Stimulated activated effector memory CD8-positive, alpha-beta T cell treated with anti-CD3 and anti-CD28 coated beads, Interleukin-12 subunit alpha, Interleukin-12 subunit beta, amount 100 ng/mL, for 72 hours (primary cell): Measurements from ENCODE around the gene ATF7IP.

Experiments used
- ATAC-seq: fragments of 150-1000 bp; cut with Tn5 transposase; 2 replicates; pipeline ENCODE4 v1.10.0; 2021
- DNase-seq, 2 donors: peaks; one replicate each; pipeline ENCODE4 v3.0.0; 2021 to 2022; ENCODE audit warnings: low spot score in 2 of 2
- H3K27ac Mint-ChIP-seq: one replicate; pipeline ENCODE4 v1.8.0; 2022; ENCODE audit warnings: mild to moderate bottlenecking, mixed read lengths
- H3K36me3 Mint-ChIP-seq: one replicate; pipeline ENCODE4 v1.8.0; 2022; ENCODE audit warnings: mild to moderate bottlenecking, mixed read lengths
- H3K4me1 Mint-ChIP-seq: one replicate; pipeline ENCODE4 v1.8.0; 2022; ENCODE audit warnings: mixed read lengths
- H3K4me3 Mint-ChIP-seq: one replicate; pipeline ENCODE4 v1.8.0; 2022; ENCODE audit warnings: mild to moderate bottlenecking, mixed read lengths
- H3K9me3 Mint-ChIP-seq: one replicate; pipeline ENCODE4 v1.8.0; 2022; ENCODE audit warnings: mixed read lengths

ATF7IP gene

DNA sequence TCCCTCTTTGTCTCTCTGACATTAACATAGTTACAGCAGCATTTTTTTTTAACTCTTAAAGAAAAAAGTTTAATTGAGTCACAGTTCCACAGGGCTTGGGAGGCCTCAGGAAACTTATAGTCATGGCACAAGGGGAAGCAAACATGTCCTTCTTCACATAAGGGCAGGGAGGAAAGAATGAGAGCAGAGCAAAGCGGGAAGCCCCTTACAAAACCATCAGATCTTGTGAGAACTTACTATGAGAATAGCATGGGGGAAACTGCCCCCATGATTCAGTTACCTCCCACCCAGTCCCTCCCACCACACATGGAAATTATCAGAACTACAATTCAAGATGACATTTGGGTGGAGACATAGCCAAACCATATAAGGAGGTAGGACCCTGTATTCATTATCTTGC, 106.0 kb downstream of the ATF7IP start:
- Mint-ChIP-seq H3K36me3 (peaks cover 100% of the 10 kb centered on the region), H3K9me3 (peaks cover 20% of the 10 kb centered on the region)

DNA sequence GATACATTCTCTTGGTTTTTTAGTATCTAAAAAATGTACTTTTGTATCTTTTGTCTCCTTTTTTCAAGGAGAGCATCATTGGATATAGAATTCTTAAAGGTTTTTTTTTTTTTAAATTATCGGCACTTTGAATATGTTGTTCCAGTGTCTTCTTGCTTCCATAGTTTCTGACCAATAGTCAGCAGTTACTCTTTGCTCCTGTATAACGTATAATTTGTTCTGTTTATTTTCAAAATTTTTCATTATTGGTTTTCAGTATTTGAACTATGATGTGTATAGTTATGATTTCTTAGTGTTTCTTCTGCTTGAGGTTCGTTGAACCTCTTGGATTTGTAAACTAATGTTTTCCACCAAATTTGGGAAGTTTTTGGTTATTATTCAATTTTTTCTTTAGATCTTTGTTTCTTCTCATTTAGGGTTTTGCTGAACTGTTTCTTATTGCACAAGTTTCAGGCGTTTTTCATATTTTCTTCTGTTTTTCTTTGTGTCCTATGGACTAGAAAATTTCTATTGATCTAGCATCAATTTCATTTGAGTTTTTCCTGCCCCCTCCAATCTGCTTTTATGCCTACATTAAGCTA, 108.3 kb downstream of the ATF7IP start:
- Mint-ChIP-seq H3K4me3 (no peak overlapping the region), H3K9me3 (peaks cover 20% of the 10 kb centered on the region), H3K27ac (no peak overlapping the region), H3K36me3 (peaks cover 100% of the 10 kb centered on the region), H3K4me1 (peaks cover 5% of the 10 kb centered on the region)
- no peak for DNase-seq
- ATAC-seq = no peak

More for the DNA sequence above, 106.0 kb downstream of the ATF7IP start:
- ATAC-seq (peak; percentile 45), DNase-seq (no peak)
- H3K4me3 Mint-ChIP-seq = no peak overlapping the region
- H3K4me1 Mint-ChIP-seq = peaks cover 5% of the 10 kb centered on the region
- no peak overlapping the region for H3K27ac Mint-ChIP-seq

DNA sequence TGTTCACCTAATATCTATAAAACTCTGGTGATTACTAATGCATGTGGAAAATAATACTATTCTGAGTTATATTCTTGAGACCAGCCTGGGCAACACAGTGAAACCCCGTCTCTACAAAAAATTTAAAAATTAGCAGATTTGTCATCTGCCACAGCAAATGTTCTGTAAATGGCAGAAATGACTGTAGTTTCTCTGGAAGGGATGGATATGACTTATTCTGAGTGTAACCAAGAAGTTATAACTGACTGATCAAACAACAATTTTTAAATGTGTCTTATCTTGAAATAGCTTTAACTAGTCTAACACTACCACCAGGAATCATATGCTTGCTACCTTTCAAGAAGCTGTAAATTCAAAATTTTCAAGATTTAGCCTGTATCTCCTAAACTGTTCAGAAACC, 113.5 kb downstream of the ATF7IP start:
- H3K27ac Mint-ChIP-seq = peak overlapping the region; percentile 23
- no peak for DNase-seq
- H3K36me3 Mint-ChIP-seq = peaks cover 100% of the 10 kb centered on the region
- ATAC-seq = peak; percentile 97
- peaks cover under 1% of the 10 kb centered on the region for H3K9me3 Mint-ChIP-seq
- no peaks in the 10 kb centered on the region for H3K4me1 Mint-ChIP-seq
- H3K4me3 Mint-ChIP-seq = no peak overlapping the region

DNA sequence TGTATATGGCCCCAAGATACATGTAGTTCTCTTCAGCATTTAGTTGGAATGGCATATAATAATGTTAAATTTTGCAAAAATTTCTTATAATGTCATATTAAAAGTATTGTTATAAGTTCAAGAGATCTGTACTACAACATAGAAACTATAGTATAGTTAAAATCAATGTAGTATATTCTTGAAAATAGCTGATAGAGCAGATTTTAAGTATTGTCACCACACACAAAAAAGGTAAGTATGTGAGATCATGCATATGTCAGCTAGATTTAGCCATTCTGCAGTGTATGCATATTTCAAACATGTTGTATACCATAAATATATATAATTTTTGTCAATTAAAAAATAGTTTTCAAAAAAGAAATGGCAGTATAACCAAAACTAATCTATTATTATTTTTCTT, 115.7 kb downstream of the ATF7IP start:
- H3K4me1 Mint-ChIP-seq = no peaks in the 10 kb centered on the region
- no peak overlapping the region for H3K27ac Mint-ChIP-seq
- peaks cover 100% of the 10 kb centered on the region for H3K36me3 Mint-ChIP-seq
- H3K4me3 Mint-ChIP-seq = no peak overlapping the region
- ATAC-seq (no peak), DNase-seq (no peak)
- no peaks in the 10 kb centered on the region for H3K9me3 Mint-ChIP-seq

GRCh38 chr12:14482361-14482760, 116.9 kb downstream of the ATF7IP start:
- Mint-ChIP-seq H3K4me3 (no peak overlapping the region), H3K36me3 (peaks cover 100% of the 10 kb centered on the region), H3K4me1 (no peaks in the 10 kb centered on the region), H3K27ac (peak overlapping the region; percentile 32), H3K9me3 (no peaks in the 10 kb centered on the region)
- ATAC-seq (no peak), DNase-seq (no peak)

DNA sequence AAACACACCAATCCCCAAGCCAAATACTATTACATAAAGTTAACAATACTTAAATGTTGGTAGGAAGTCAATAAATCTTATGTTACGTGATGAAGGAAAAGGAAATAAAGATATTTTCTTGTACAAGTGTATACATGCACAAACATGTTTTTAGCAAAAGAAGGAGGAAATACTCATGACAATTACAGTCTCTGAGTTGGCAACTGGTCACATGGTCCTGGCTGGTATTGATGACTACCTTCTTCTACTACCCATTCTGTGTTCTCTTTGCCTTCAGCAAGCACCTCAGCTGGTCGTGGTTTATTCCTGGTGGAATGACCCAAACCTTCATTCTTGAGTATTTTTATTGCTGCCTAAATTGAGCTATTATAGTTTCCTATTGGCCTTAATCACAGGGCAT, 117.4 kb downstream of the ATF7IP start:
- Mint-ChIP-seq H3K36me3 (peaks cover 100% of the 10 kb centered on the region), H3K4me3 (no peak overlapping the region), H3K27ac (peak overlapping the region; percentile 32), H3K4me1 (no peaks in the 10 kb centered on the region), H3K9me3 (no peaks in the 10 kb centered on the region)
- ATAC-seq (no peak), DNase-seq (no peak)

GRCh38 chr12:14495326-14495725, 129.8 kb downstream of the ATF7IP start:
- Mint-ChIP-seq H3K4me1 (peaks cover 11% of the 10 kb centered on the region), H3K36me3 (peaks cover 92% of the 10 kb centered on the region), H3K27ac (peak overlapping the region; percentile 54), H3K9me3 (no peaks in the 10 kb centered on the region), H3K4me3 (no peak overlapping the region)
- DNase-seq = no peak
- no peak for ATAC-seq

GRCh38 chr12:14505626-14506596, 140.4 kb downstream of the ATF7IP start:
- Mint-ChIP-seq H3K27ac (no peak overlapping the region), H3K9me3 (no peaks in the 10 kb centered on the region), H3K4me1 (peaks cover 7% of the 10 kb centered on the region), H3K36me3 (peaks cover 49% of the 10 kb centered on the region), H3K4me3 (no peak overlapping the region)
- DNase-seq = no peak
- no peak for ATAC-seq

GRCh38 chr12:14510574-14510973, 145.1 kb downstream of the ATF7IP start:
- Mint-ChIP-seq H3K4me1 (no peaks in the 10 kb centered on the region), H3K4me3 (no peak overlapping the region), H3K27ac (no peak overlapping the region), H3K36me3 (peaks cover 2% of the 10 kb centered on the region), H3K9me3 (no peaks in the 10 kb centered on the region)
- no peak for DNase-seq
- no peak for ATAC-seq

GRCh38 chr12:14514154-14514842, 148.8 kb downstream of the ATF7IP start:
- no peak overlapping the region for H3K27ac Mint-ChIP-seq
- no peaks in the 10 kb centered on the region for H3K36me3 Mint-ChIP-seq
- H3K9me3 Mint-ChIP-seq = no peaks in the 10 kb centered on the region
- H3K4me1 Mint-ChIP-seq = no peaks in the 10 kb centered on the region
- no peak overlapping the region for H3K4me3 Mint-ChIP-seq
- DNase-seq = no peak
- ATAC-seq = no peak

DNA sequence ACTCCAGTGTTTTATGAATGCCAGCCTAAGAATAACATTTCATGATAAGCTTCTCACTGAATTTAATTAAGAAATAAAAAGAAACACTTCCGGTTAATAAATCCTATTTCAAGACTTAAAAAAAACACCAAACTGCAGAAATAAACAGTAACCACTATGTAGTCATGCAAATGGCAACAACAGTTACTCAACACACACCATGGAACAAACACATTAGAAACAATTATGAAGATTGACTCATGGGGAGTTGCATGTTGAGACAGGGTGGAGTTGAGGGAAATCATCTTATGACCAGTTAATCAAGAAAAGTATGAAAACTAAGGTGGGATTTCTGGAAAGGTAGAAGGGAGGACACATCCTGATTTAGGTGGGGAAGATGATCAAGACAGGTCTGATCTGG, 149.5 kb downstream of the ATF7IP start:
- no peak overlapping the region for H3K4me3 Mint-ChIP-seq
- no peak overlapping the region for H3K27ac Mint-ChIP-seq
- H3K9me3 Mint-ChIP-seq = no peaks in the 10 kb centered on the region
- ATAC-seq (no peak), DNase-seq (no peak)
- no peaks in the 10 kb centered on the region for H3K4me1 Mint-ChIP-seq
- no peaks in the 10 kb centered on the region for H3K36me3 Mint-ChIP-seq

DNA sequence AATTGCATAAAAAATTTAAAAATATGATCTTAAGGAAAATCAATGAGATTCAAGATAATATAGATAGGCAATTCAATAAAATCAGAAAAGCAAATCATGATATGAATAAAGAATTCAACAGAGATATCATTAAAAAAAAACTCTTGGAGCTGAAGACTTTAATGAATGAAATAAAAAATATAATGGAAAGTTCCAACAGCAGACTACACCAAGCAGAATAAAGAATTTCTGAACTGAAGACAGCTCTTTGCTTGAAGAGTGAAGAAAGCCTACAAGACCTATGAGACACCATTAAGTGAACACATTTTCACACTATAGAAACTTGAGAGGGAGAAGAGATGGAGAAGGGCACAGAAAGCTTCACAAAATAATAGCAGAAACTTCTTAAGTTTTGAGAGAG, 156.3 kb downstream of the ATF7IP start:
- peaks cover 31% of the 10 kb centered on the region for H3K9me3 Mint-ChIP-seq
- H3K4me3 Mint-ChIP-seq = no peak overlapping the region
- ATAC-seq (no peak), DNase-seq (no peak)
- no peak overlapping the region for H3K27ac Mint-ChIP-seq
- no peaks in the 10 kb centered on the region for H3K36me3 Mint-ChIP-seq
- no peaks in the 10 kb centered on the region for H3K4me1 Mint-ChIP-seq

- Mint-ChIP-seq H3K9me3 (peaks cover 30% of the 10 kb centered on the region), H3K36me3 (no peaks in the 10 kb centered on the region), H3K4me3 (no peak overlapping the region)
Observed at GRCh38 chr12:14525964-14526363, 160.5 kb downstream of the ATF7IP start.

GRCh38 chr12:14532152-14532551, 166.7 kb downstream of the ATF7IP start:
- no peak overlapping the region for H3K27ac Mint-ChIP-seq

More at GRCh38 chr12:14525964-14526363, 160.5 kb downstream of the ATF7IP start:
- Mint-ChIP-seq H3K27ac (no peak overlapping the region), H3K4me1 (no peaks in the 10 kb centered on the region)
- ATAC-seq (no peak), DNase-seq (no peak)

DNA sequence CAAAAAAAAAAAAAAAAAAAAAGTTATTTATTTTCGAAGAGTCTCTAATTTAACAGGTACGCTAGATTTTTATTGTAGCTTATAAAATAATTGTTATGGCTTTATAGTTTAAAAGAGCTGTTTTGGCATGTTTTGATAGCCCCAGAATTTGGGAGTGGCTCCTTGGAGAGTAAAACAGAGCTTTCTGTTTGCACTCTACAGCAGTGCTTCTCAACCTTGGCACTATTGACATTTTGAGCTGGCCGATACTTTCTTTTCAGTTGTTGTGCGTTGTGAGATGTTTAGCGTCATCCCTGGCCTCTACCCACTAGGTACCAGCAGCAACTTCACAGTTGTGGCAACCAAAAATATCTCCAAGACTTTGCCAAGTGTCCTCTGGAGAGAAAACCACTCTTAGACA, 171.6 kb downstream of the ATF7IP start:
- no peak for DNase-seq
- ATAC-seq = no peak
- Mint-ChIP-seq H3K4me1 (no peaks in the 10 kb centered on the region), H3K27ac (no peak overlapping the region), H3K4me3 (no peak overlapping the region), H3K36me3 (no peaks in the 10 kb centered on the region), H3K9me3 (no peaks in the 10 kb centered on the region)

More at GRCh38 chr12:14532152-14532551, 166.7 kb downstream of the ATF7IP start:
- ATAC-seq (no peak), DNase-seq (no peak)
- no peaks in the 10 kb centered on the region for H3K4me1 Mint-ChIP-seq
- no peak overlapping the region for H3K4me3 Mint-ChIP-seq
- H3K36me3 Mint-ChIP-seq = no peaks in the 10 kb centered on the region
- no peaks in the 10 kb centered on the region for H3K9me3 Mint-ChIP-seq
